H1 (cell line): ENCODE results near the gene POLE. TPM values are rescaled to one million over a fixed set of nuclear protein-coding genes. Genes with fewer than 3 reads are reported as not detected.

Experiments used
- CTCF ChIA-PET: fragments of 300-600 bp; sonication (Branson Sonifier 250); formaldehyde crosslinking; loops from one replicate; lab custom pipeline; 2021; ENCODE audit not compliant: partially characterized antibody; lab: Charles Lee
- POLR2A ChIA-PET: fragments of 300-600 bp; sonication (Branson Sonifier 250); formaldehyde crosslinking; loops from one replicate; lab custom pipeline; 2021; ENCODE audit warnings: inconsistent platforms; ENCODE audit not compliant: partially characterized antibody; lab: Charles Lee
- DNase-seq, 2 experiments: peaks; one replicate each; pipeline versions ENCODE4 v3.0.0 to v3.0.0-alpha.2; 2010 to 2022; ENCODE audit warnings: low spot score in 2 of 2, low read depth in 1 of 2, mixed read lengths in 1 of 2
- FAIRE-seq: peaks from 2 replicates; lab custom pipeline; 2011; peaks lifted over from hg19 to GRCh38; lab: Jason Lieb, UNC
- H2AFZ ChIP-seq: 2 replicates; pipeline ENCODE4 v1.8.1; 2012; ENCODE audit warnings: low read length, inconsistent platforms
- H2AK5ac ChIP-seq: 2 replicates; pipeline ENCODE4 v1.6.1; 2013; ENCODE audit warnings: low read depth, low read length
- H2BK120ac ChIP-seq: replicated peaks from 2 replicates; pipeline ENCODE3; 2013; ENCODE audit warnings: low read depth, low read length, inconsistent platforms
- H2BK12ac ChIP-seq: 2 replicates; pipeline ENCODE4 v1.6.1; 2013; ENCODE audit warnings: low read depth, low read length
- H2BK15ac ChIP-seq: 2 replicates; pipeline ENCODE4 v1.6.1; 2013; ENCODE audit warnings: low read length
- H2BK20ac ChIP-seq: 2 replicates; pipeline ENCODE4 v1.6.1; 2013; ENCODE audit warnings: low read length
- H2BK5ac ChIP-seq: 2 replicates; pipeline ENCODE4 v1.6.1; 2013; ENCODE audit warnings: low read depth, low read length
- H3K14ac ChIP-seq: 2 replicates; pipeline ENCODE4 v1.6.1; 2013; ENCODE audit warnings: inconsistent platforms; ENCODE audit not compliant: insufficient read length
- H3K18ac ChIP-seq: 2 replicates; pipeline ENCODE4 v1.6.1; 2013; ENCODE audit warnings: low read length; ENCODE audit errors: extremely low read depth
- H3K23ac ChIP-seq: 2 replicates; pipeline ENCODE4 v1.6.1; 2013; ENCODE audit warnings: inconsistent platforms; ENCODE audit not compliant: insufficient read length
- H3K23me2 ChIP-seq: 2 replicates; pipeline ENCODE4 v1.6.1; 2013; ENCODE audit warnings: low read depth, low read length
- H3K27ac ChIP-seq: 2 replicates; pipeline ENCODE4 v1.6.1; 2011; ENCODE audit warnings: low read depth, low read length, inconsistent platforms
- H3K27me3 ChIP-seq, 4 experiments: replicated peaks in 1 of 4; 1 replicate in 1 of 4; 2 replicates in 3 of 4; pipeline versions ENCODE4 v1.6.1 to v1.8.1; 2011 to 2013; ENCODE audit warnings: low read length in 3 of 4, mild to moderate bottlenecking in 3 of 4, inconsistent platforms in 2 of 4, mixed read lengths in 2 of 4, moderate library complexity in 1 of 4; ENCODE audit not compliant: control insufficient read depth in 3 of 4, insufficient read depth in 3 of 4; ENCODE audit errors: extremely low read depth in 1 of 4
- H3K36me3 ChIP-seq, 4 experiments: 2 replicates each; pipeline versions ENCODE4 v1.6.1 to v1.8.1; 2011 to 2013; ENCODE audit warnings: mild to moderate bottlenecking in 4 of 4, low read length in 3 of 4, moderate library complexity in 2 of 4, control low read depth in 1 of 4, inconsistent platforms in 1 of 4; ENCODE audit not compliant: insufficient read depth in 4 of 4, control insufficient read depth in 2 of 4
- H3K4ac ChIP-seq: replicated peaks from 2 replicates; pipeline ENCODE3; 2013; ENCODE audit warnings: low read length, low read depth, mixed read lengths, inconsistent platforms; ENCODE audit not compliant: insufficient read length
- H3K4me1 ChIP-seq, 4 experiments: replicated peaks in 1 of 4; 1 replicate in 1 of 4; 2 replicates in 3 of 4; pipeline versions ENCODE4 v1.6.1 to v1.8.1; 2011 to 2013; ENCODE audit warnings: low read length in 3 of 4, inconsistent platforms in 2 of 4, mixed read lengths in 1 of 4; ENCODE audit not compliant: insufficient read depth in 4 of 4, control insufficient read depth in 3 of 4
- H3K4me2 ChIP-seq, 2 experiments: 2 replicates each; pipeline versions ENCODE4 v1.6.1 to v1.8.1; 2011 to 2013; ENCODE audit warnings: low read depth in 2 of 2, low read length in 2 of 2, control low read depth in 1 of 2, inconsistent platforms in 1 of 2, mild to moderate bottlenecking in 1 of 2; ENCODE audit not compliant: insufficient read depth in 1 of 2
- H3K4me3 ChIP-seq, 4 experiments: fragments of 200-600, 300-600 bp in 1 of 4; sonication (generic), shearing (Covaris generic), sonication (Bioruptor Twin) in 1 of 4; 2 replicates each; pipeline versions ENCODE4 v1.5.1 to v1.8.1; 2011 to 2016; ENCODE audit warnings: low read length in 4 of 4, low read depth in 3 of 4, control low read depth in 2 of 4, inconsistent platforms in 2 of 4, mild to moderate bottlenecking in 2 of 4, mixed read lengths in 1 of 4, moderate library complexity in 1 of 4; ENCODE audit not compliant: insufficient read depth in 2 of 4; ENCODE audit errors: extremely low read depth in 1 of 4
- H3K56ac ChIP-seq: replicated peaks from 2 replicates; pipeline ENCODE3; 2013; ENCODE audit warnings: low read depth, mild to moderate bottlenecking, mixed read lengths, low read length, inconsistent platforms; ENCODE audit not compliant: insufficient read length
- H3K79me1 ChIP-seq: 2 replicates; pipeline ENCODE4 v1.6.1; 2013; ENCODE audit warnings: low read depth, low read length, control low read depth
- H3K79me2 ChIP-seq, 2 experiments: 2 replicates each; pipeline versions ENCODE4 v1.6.1 to v1.8.1; 2012 to 2013; ENCODE audit warnings: low read length in 2 of 2, mild to moderate bottlenecking in 2 of 2, inconsistent platforms in 1 of 2; ENCODE audit not compliant: insufficient read depth in 2 of 2, control insufficient read depth in 1 of 2
- H3K9ac ChIP-seq, 4 experiments: replicated peaks in 1 of 4; 1 replicate in 1 of 4; 2 replicates in 3 of 4; pipeline versions ENCODE4 v1.6.1 to v1.8.1; 2011 to 2013; ENCODE audit warnings: low read depth in 3 of 4, low read length in 3 of 4, control low read depth in 2 of 4, mild to moderate bottlenecking in 2 of 4, moderate library complexity in 2 of 4, inconsistent platforms in 1 of 4; ENCODE audit errors: extremely low read depth in 1 of 4
- H3K9me3 ChIP-seq, 2 experiments: 2 replicates each; pipeline versions ENCODE4 v1.6.1 to v1.8.1; 2012 to 2013; ENCODE audit warnings: mild to moderate bottlenecking in 2 of 2, moderate library complexity in 2 of 2, control low read depth in 1 of 2, inconsistent platforms in 1 of 2, low read depth in 1 of 2, low read length in 1 of 2, mixed read lengths in 1 of 2; ENCODE audit not compliant: insufficient read depth in 2 of 2
- H4K20me1 ChIP-seq, 2 experiments: replicated peaks in 1 of 2; 2 replicates each; pipeline versions ENCODE3 to v1.8.1; 2011 to 2013; ENCODE audit warnings: inconsistent platforms in 2 of 2, low read length in 2 of 2, mild to moderate bottlenecking in 1 of 2; ENCODE audit not compliant: insufficient read depth in 2 of 2, control insufficient read depth in 1 of 2
- H4K5ac ChIP-seq: 2 replicates; pipeline ENCODE4 v1.6.1; 2013; ENCODE audit warnings: low read length, low read depth, mixed read lengths, inconsistent platforms; ENCODE audit not compliant: insufficient read length
- H4K8ac ChIP-seq: 2 replicates; pipeline ENCODE4 v1.8.0; 2013; ENCODE audit warnings: mild to moderate bottlenecking, moderate library complexity, low read length, inconsistent platforms; ENCODE audit not compliant: insufficient read depth; ENCODE audit errors: extremely low read depth
- H4K91ac ChIP-seq: replicated peaks from 2 replicates; pipeline ENCODE3; 2013; ENCODE audit warnings: low read length, mixed read lengths, inconsistent platforms; ENCODE audit not compliant: insufficient read length
- BCL11A ChIP-seq, 2 experiments: IDR thresholded peaks; one replicate each; pipeline ENCODE4 v1.6.1; 2011; ENCODE audit warnings: low read depth in 2 of 2, low read length in 2 of 2, mild to moderate bottlenecking in 2 of 2
- EGR1 ChIP-seq: IDR thresholded peaks from 2 replicates; pipeline ENCODE4 v1.6.1; 2011; ENCODE audit warnings: low read depth, low read length, borderline replicate concordance
- EP300 ChIP-seq, 2 experiments: IDR thresholded peaks; 1 replicate in 1 of 2; 2 replicates in 1 of 2; pipeline ENCODE4 v1.6.1; 2011 to 2012; ENCODE audit warnings: low read depth in 2 of 2, low read length in 2 of 2, mild to moderate bottlenecking in 2 of 2, borderline replicate concordance in 1 of 2, inconsistent platforms in 1 of 2, moderate library complexity in 1 of 2
- KDM1A ChIP-seq: fragments of 200-600, 300-600 bp; sonication (generic); IDR thresholded peaks from 2 replicates; pipeline ENCODE4 v1.7.1; 2016; ENCODE audit warnings: mild to moderate bottlenecking, low read length, borderline replicate concordance
- KDM4A ChIP-seq: IDR thresholded peaks from one replicate; pipeline ENCODE4 v1.7.1; 2012; ENCODE audit warnings: low read depth, mild to moderate bottlenecking, moderate library complexity, low read length, inconsistent platforms; ENCODE audit not compliant: severe bottlenecking
- NANOG ChIP-seq: IDR thresholded peaks from 2 replicates; pipeline ENCODE4 v1.6.1; 2011; ENCODE audit warnings: low read length, low read depth, mild to moderate bottlenecking, inconsistent platforms; ENCODE audit not compliant: insufficient read depth, poor library complexity, severe bottlenecking
- POLR2AphosphoS5 ChIP-seq: IDR thresholded peaks from 2 replicates; pipeline ENCODE4 v1.6.1; 2011; ENCODE audit warnings: low read depth, low read length
- RXRA ChIP-seq: IDR thresholded peaks from 2 replicates; pipeline ENCODE4 v1.6.1; 2011; ENCODE audit warnings: low read depth, mild to moderate bottlenecking, low read length, moderate library complexity; ENCODE audit not compliant: insufficient read depth
- SP2 ChIP-seq: IDR thresholded peaks from 2 replicates; pipeline ENCODE4 v1.6.1; 2012; ENCODE audit warnings: mild to moderate bottlenecking, low read length, inconsistent platforms
- ZNF274 ChIP-seq: IDR thresholded peaks from 2 replicates; pipeline ENCODE4 v1.7.0; 2012; ENCODE audit warnings: low read length, borderline replicate concordance; ENCODE audit errors: extremely low read depth
- WGBS, 2 experiments: shearing (Covaris generic) in 1 of 2; methylation state at CpG; one replicate each; pipeline versions ENCODE4 v1.1.6 to v1.1.7; 2013 to 2015; ENCODE audit warnings: low lambda C conversion rate in 2 of 2, mixed read lengths in 2 of 2, inconsistent platforms in 1 of 2, low coverage in 1 of 2, missing lambda C conversion rate in 1 of 2; ENCODE audit not compliant: insufficient replicate concordance in 2 of 2, insufficient coverage in 1 of 2, insufficient read length in 1 of 2; ENCODE audit errors: extremely low coverage in 1 of 2, missing lambda C conversion rate in 1 of 2; 5-methylcytosine and 5-hydroxymethylcytosine counted together
- polyA plus RNA-seq, 7 experiments: library from polyadenylated mRNA; depleted of rRNA in 3 of 7; stranded (reverse) in 5 of 7; unstranded in 2 of 7; fragments of >200 nt in 5 of 7; fragments of 200-250 nt in 2 of 7; gene quantifications; 1 replicate in 5 of 7; 2 replicates in 1 of 7; 4 replicates in 1 of 7; pipeline versions ENCODE4 v1.2.1 to v1.2.3, GENCODE V29; 2011 to 2013; ENCODE audit warnings: missing spikeins in 2 of 7, mixed read lengths in 2 of 7
- total RNA-seq: library from RNA; stranded (reverse); fragmentation: NEBNext Ultra II Directional; extraction: Animal tissue kit (Norgen Biotek cat#: 25700); gene quantifications from 2 replicates; pipeline ENCODE4 v1.2.1, GENCODE V29; 2021

Gene POLE
- total and polyA plus RNA-seq, 2 of the 8 experiments (the other 6 are each of a cell fraction or from before 2014, with no cell fraction given) = 59.7 to 115 TPM

DNA sequence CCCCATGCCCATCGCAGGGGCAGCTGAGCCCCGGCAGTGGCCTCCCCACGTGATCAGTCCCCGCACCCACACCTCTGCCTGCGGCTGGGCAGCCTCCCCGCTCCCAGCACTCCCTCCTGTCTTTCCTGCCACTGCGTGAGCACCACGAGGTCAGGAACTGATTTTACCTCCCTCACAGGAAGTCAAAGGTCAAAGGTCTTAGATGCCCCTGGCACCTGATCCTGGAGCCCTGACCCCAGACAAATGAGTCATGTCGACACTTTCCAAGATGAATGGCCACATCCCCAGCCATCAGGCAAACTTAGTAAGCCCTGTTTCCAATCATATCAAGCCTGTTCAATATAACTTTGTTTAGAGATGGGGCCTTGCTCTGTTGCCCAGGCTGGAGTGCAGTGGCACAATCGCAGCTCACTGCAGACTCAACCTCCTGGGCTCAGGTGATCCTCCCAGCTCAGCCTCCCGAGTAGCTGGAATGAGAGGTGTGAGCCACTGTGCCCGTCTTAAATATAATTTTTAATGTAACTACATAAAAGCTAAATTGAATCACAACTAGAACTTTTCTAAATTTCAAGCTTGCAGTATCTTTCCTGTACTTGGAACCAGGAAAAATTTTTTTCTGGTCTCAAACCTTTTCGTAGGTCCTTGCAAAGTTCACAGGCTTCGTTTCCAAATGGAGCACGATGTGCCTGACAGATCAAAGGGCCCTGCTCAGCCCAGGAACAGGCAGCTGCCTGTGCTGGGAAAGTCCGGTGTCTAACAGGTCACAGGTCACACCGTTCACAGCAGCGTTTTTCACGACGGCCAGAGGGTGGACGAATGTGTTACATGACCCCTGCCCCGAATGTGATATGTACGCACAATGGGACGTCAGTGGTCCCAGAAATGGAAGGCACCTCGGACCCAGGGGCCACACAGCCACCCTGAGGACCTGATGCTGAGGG, 78.6 kb downstream of the POLE start:
- no peak overlapping the region for H2BK12ac ChIP-seq
- H4K5ac ChIP-seq = no peak overlapping the region
- no peaks in the 10 kb centered on the region for H3K23me2 ChIP-seq
- no peak overlapping the region for H4K91ac ChIP-seq
- no peak overlapping the region for H3K23ac ChIP-seq
- H2AK5ac ChIP-seq = no peak overlapping the region
- H3K4me2 ChIP-seq = no peak overlapping the region
- no peak overlapping the region for H3K14ac ChIP-seq
- H3K27ac ChIP-seq = no peak overlapping the region
- no peak overlapping the region for H2BK20ac ChIP-seq
- no peak overlapping the region for H3K4ac ChIP-seq
- H2BK5ac ChIP-seq = no peak overlapping the region
- CTCF ChIA-PET = interaction anchor here (0.9 to 4.2 kb wide), 7 partner anchors 8 to 194 kb away, joined by 3 to 43 read pairs (median 6); no protein-coding TSS in a partner anchor
- FAIRE-seq = no peak
- H2AFZ ChIP-seq = no peak overlapping the region
- no peak overlapping the region for H3K56ac ChIP-seq
- no peak overlapping the region for H3K4me3 ChIP-seq
- TF ChIP-seq POLR2AphosphoS5 (no peak), KDM4A (no peak), ZNF274 (no peak), KDM1A (no peak), EGR1 (no peak), BCL11A (IDR thresholded peaks at IDR 0.05; ENCODE audit: low read depth in 2 of 2, low read length in 2 of 2) (no peak), SP2 (no peak), EP300 (IDR thresholded peaks at IDR 0.05; ENCODE audit: borderline replicate concordance in 1 of 2, low read depth in 2 of 2, low read length in 2 of 2) (no peak), NANOG (no peak), RXRA (no peak)
- TF ChIP-seq, all 59 proteins: peak for 0
- 78% methylated on average over 25 of the region's 25 CpGs; no CpG with 5 or more reads in 1 of the 2 experiments for WGBS, 2 experiments
- Histone ChIP-seq H3K79me1 (no peaks in the 10 kb centered on the region), H3K18ac (no peak overlapping the region), H3K79me2 (no peaks in the 10 kb centered on the region), H2BK120ac (no peak overlapping the region), H4K20me1 (peaks cover 0 to 5% of the 10 kb centered on the region in 2 experiments), H2BK15ac (no peak overlapping the region), H3K9me3 (peaks cover 9 to 15% of the 10 kb centered on the region in 2 experiments; a peak in 3 of 4 replicates), H3K9ac (no peak overlapping the region), H3K27me3 (peaks cover 12 to 81% (median 63%) of the 10 kb centered on the region in 4 experiments), H3K36me3 (no peaks in the 10 kb centered on the region), H4K8ac (no peak overlapping the region), H3K4me1 (no peaks in the 10 kb centered on the region; a peak in 1 of 7 replicates)
- no peak for DNase-seq
- POLR2A ChIA-PET = interaction anchor here (1.0 to 3.4 kb wide), 5 partner anchors 8 to 180 kb away, joined by 3 to 15 read pairs (median 6); no protein-coding TSS in a partner anchor
